CD4-positive, alpha-beta T cell treated with Interleukin-2 at 100 ng/mL for 4 hours (primary cell): ENCODE data around the gene HSPA1L.
"Not testable (repeated sequence)": the region's sequence is repeated elsewhere in the genome, so short reads cannot be mapped to it uniquely, and the experiment has no call there.

Experiments
- DNase-seq: peaks from one replicate; pipeline ENCODE4 v3.0.0-alpha.2; 2020; ENCODE audit warnings: low spot score

The HSPA1L gene

DNA sequence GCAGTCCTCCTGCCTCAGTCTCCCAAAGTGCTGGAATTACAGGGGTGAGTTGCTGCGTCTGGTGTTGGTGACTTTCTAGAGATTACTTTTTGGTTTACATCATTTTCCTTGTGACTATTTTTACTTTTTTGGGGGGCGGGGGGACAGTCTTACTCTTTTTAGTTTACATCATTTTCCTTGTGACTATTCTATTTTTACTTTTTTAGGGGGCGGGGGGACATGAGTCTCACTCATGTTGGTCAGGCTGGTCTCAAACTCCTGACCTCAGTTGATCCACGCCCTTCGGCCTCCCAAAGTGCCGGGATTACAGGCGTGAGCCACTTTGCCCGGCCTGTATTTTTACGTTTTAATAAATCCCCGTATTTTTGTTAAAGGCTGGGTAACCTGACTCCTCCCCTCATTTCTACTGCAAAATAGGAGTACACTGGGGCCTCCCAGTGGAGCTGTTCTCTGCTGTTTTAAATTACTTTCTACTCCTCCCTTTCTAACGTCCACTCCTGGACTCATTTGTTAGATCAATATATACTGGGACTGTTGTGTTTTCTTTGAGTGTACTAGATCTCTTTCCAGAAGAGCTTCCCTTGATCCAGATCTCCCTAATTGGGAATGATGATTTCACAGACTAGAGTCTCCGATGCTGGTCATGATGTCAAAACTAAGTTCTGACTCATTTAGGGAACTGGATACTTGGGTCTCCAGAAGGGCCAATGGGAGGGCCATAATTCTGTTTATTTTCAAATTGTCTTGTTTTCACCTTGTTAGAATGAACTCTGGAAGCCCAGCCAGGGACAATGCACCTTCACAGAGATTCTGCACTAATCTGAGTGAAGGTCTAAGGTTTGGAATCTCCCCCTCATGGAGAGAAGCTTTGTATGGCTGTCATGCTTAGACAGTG is 21.6 kb upstream of the HSPA1L start:
- DNase-seq, result peak; percentile 18

DNA sequence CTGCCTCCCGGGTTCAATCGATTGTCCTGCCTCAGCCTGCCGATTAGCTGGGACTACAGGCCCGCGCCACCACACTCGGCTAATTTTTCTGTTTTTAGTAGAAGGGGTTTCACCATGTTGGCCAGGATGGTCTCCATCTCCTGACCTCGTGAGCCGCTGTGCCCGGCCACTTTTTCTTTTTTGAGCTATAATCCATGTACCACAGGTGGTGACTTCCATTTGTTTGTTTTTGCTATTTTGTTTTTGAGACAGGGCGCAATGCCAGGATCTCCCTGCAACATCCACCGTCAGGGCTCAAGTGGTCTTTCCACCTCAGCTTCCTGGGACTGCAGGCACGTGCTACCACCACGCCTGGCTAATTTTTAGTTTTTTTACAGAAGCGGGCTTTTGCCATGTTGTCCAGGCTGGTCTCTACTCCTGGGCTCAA is 21.0 kb upstream of the HSPA1L start:
- no peak for DNase-seq

DNA sequence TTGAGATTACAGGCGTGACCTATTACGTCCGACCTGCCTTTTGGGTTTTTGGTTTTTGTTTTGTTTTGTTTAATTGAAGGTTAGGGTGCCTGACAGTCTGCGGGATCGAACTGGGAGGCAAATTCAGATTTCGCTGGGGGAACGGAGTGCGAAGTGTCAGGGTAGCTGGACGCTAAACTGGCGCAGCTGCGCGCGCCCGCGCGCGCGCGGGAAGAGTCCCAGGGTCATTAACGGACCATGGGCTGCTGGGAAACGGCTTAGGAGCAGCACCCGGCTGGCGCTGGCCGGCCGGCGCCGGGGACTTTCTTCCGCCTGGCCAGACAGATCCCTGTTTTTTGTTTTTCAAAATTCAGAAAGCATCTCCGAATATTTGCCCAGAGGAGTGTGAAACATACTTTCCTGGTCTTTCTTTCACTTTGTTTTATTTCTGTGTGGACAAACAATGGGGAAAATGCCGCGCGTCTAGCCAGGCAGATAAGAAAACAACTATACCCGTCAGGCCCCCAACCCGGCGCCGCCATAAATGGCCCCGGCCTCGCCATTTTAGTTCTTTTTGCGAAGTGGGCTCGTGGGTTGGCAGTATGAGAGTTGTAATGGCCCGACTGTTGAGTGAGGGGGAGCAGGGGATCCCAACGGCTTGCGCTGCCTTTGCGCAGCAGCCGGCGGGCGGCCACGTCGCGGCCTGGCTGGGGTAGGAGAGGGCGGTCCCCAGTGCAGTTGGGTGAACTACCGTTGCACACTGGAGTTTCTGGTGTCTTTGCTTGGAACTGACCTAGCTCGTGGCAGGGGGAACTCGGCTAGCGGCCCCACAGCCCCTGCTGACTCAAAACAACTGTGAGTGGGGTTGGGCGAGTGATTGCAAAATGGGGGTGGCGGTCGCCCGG is 19.5 kb upstream of the HSPA1L start:
- DNase-seq, result peak; percentile 80

GRCh38 chr6:31831350-31832215 is 16.5 kb upstream of the HSPA1L start:
- no peak for DNase-seq

- DNase-seq, result no peak
Measured at GRCh38 chr6:31830886-31831335, 15.8 kb upstream of the HSPA1L start.

DNA sequence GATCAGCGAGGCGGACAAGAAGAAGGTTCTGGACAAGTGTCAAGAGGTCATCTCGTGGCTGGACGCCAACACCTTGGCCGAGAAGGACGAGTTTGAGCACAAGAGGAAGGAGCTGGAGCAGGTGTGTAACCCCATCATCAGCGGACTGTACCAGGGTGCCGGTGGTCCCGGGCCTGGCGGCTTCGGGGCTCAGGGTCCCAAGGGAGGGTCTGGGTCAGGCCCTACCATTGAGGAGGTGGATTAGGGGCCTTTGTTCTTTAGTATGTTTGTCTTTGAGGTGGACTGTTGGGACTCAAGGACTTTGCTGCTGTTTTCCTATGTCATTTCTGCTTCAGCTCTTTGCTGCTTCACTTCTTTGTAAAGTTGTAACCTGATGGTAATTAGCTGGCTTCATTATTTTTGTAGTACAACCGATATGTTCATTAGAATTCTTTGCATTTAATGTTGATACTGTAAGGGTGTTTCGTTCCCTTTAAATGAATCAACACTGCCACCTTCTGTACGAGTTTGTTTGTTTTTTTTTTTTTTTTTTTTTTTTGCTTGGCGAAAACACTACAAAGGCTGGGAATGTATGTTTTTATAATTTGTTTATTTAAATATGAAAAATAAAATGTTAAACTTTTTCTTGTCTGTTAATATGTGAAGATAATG is 14.7 kb upstream of the HSPA1L start:
- peak; percentile 57 for DNase-seq

GRCh38 chr6:31827286-31828079 is 12.4 kb upstream of the HSPA1L start, which contains the start of gene HSPA1B:
Gene HSPA1B (plus strand): TSS chr6:31827738. CDS start chr6:31827951, 213 bp downstream.
- DNase-seq, result peak; percentile 94

- DNase-seq, result no peak
Measured at GRCh38 chr6:31826793-31827285, 11.8 kb upstream of the HSPA1L start.

- no peak for DNase-seq
Measured at GRCh38 chr6:31825553-31825952, 10.5 kb upstream of the HSPA1L start.

GRCh38 chr6:31823592-31824196 is 8.6 kb upstream of the HSPA1L start:
- DNase-seq, result not testable (repeated sequence)

DNA sequence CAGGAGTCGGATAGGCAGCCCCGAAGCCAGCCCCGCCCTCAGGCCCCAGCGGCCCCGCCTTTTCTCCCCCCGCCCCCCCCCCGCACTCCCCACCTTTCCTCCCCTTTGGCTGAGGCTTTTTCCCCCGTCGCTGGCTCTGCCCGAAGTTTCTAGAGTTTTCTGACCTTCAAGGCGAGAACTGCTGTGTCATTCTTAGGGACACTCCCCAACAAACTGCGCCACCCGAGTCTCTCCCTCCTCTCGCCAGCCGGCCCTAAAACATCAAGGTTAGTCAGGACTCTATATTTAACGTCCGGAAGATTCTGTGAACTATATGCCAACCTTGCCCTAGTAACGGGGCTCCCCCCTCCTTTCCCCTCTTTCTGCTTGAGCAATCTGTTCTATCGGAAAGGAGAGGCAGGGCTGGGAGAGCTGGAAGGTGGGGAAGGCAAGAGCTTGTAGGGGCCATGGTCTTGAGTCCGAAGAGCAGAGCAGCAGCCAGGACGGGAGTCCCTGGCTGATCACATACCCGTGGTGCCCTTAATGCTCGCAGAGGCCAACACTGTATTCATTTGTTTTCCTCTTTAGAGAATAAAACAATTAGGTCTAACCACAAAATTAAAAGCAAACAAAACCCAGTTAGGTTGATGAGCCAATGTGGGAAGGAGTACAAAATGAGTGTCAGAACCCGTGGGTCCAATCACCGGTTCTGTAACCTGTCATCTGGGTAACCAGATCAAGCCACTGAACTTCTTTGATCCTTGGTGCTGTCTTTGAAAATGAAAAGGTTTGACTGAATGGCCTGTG is 7.1 kb upstream of the HSPA1L start:
- DNase-seq, result peak; percentile 68

GRCh38 chr6:31821301-31822035 is 6.4 kb upstream of the HSPA1L start:
- peak; percentile 30 for DNase-seq

DNA sequence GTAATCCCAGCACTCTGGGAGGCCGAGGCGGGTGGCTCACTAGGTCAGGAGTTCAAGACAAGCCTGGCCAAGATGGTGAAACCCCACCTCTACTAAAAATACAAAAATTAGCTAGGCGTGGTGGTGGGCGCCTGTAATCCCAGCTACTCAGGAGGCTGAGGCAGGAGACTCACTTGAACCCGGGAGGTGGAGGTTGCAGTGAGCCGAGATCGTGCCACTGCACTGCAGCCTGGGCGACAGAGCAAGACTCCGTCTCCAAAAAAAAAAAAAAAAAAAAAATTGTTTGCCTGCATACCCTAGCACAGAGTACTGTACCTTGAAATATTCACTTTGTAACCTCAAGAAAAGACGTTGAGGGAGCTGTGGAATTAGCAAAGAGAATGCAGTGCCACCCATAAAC is 5.3 kb upstream of the HSPA1L start:
- not testable (repeated sequence) for DNase-seq

- DNase-seq, result no peak
Measured at GRCh38 chr6:31819871-31820299, 4.8 kb upstream of the HSPA1L start.

DNA sequence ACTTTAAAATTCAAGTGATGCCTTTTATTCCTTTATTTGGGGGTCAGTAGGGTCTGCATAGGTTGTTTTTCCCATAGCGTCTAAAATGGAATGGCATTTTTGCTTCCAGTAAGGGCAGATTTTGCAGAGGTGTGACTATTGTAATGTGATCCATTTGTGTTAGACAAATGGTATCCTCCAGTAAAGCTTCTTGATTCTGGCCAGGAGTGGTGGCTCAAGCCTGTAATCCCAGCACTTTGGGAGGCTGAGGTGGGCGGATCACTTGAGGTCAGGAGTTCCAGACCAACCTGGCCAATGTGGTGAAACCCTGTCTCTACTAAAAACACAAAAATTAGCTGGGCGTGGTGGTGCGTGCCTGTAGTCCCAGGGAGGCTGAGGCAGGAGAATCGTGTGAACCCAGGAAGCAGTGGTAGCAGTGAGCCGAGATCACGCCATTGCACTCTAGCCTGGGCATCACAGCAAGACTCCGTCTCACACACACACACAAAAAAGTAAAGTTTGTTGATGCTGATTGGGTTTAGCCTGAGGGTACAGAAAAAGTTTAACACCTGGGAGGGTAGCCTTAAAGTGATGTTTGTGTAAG is 2.9 kb upstream of the HSPA1L start:
- not testable (repeated sequence) for DNase-seq

DNA sequence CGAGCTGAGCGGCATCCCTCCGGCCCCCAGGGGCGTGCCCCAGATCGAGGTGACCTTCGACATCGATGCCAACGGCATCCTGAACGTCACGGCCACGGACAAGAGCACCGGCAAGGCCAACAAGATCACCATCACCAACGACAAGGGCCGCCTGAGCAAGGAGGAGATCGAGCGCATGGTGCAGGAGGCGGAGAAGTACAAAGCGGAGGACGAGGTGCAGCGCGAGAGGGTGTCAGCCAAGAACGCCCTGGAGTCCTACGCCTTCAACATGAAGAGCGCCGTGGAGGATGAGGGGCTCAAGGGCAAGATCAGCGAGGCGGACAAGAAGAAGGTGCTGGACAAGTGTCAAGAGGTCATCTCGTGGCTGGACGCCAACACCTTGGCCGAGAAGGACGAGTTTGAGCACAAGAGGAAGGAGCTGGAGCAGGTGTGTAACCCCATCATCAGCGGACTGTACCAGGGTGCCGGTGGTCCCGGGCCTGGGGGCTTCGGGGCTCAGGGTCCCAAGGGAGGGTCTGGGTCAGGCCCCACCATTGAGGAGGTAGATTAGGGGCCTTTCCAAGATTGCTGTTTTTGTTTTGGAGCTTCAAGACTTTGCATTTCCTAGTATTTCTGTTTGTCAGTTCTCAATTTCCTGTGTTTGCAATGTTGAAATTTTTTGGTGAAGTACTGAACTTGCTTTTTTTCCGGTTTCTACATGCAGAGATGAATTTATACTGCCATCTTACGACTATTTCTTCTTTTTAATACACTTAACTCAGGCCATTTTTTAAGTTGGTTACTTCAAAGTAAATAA is 2.2 kb upstream of the HSPA1L start:
- peak; percentile 65 for DNase-seq

DNA sequence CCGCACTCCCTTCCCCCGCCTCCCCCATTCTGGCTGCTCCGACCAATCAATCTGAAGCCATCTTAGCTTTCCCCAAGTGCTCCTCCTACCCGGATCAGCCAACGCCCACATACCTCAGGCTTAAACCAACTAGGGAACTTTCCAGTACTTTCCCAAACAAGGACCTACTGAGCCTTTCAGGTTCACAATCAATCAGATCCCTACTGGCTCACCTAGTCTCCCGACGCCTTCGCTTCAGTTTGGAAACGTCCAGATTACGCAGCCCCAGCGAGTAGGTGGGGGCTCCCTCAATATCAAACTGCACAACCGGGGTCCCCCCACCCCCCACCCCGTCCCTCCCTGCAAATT is 432 bp downstream of the HSPA1L start:
- DNase-seq, result peak; percentile 73
